Measurements from ENCODE around the gene DCN. TPM values are rescaled to one million over a fixed set of nuclear protein-coding genes. Genes with fewer than 3 reads are reported as not detected.

DCN gene
- total RNA-seq, 6 experiments from 2014 or later = 82.7 to 235 (median 164) TPM

- H3K4me3 ChIP-seq = no peak overlapping the region
- intact Hi-C loops (cut with DNase I) = no loop called here
- no peak for DNase-seq
- H3K27me3 ChIP-seq = no peaks in the 10 kb centered on the region
- ATAC-seq = no peak
- TF ChIP-seq CTCF (IDR thresholded peaks at IDR 0.05) = no peak
- TF ChIP-seq POLR2A (IDR thresholded peaks at IDR 0.05) = no peak
- no peaks in the 10 kb centered on the region for H3K4me1 ChIP-seq
- no peaks in the 10 kb centered on the region for H3K36me3 ChIP-seq
- no peaks in the 10 kb centered on the region for H3K9me3 ChIP-seq
- H3K27ac ChIP-seq = no peak overlapping the region
- 57% methylated on average over 1 of the region's 1 CpG for WGBS (ENCODE audit: insufficient coverage, low coverage, low lambda C conversion rate, missing lambda C conversion rate)
Observed at GRCh38 chr12:91224401-91224800, 41.8 kb upstream of the DCN start.

- Histone ChIP-seq H3K4me1 (no peaks in the 10 kb centered on the region), H3K4me3 (no peak overlapping the region), H3K27ac (no peak overlapping the region), H3K36me3 (no peaks in the 10 kb centered on the region), H3K27me3 (no peaks in the 10 kb centered on the region), H3K9me3 (no peaks in the 10 kb centered on the region)
- no peak for ATAC-seq
- intact Hi-C loops (cut with DNase I) = no loop called here
- DNase-seq = no peak
- 54% methylated on average over 3 of the region's 3 CpGs for WGBS (ENCODE audit: insufficient coverage, low coverage, low lambda C conversion rate, missing lambda C conversion rate)
- no peak for TF ChIP-seq CTCF (IDR thresholded peaks at IDR 0.05)
- TF ChIP-seq POLR2A (IDR thresholded peaks at IDR 0.05) = no peak
Observed at GRCh38 chr12:91222746-91223145, 40.1 kb upstream of the DCN start.

- Histone ChIP-seq H3K9me3 (no peaks in the 10 kb centered on the region), H3K4me3 (no peak overlapping the region), H3K36me3 (no peaks in the 10 kb centered on the region), H3K27me3 (no peaks in the 10 kb centered on the region), H3K27ac (no peak overlapping the region), H3K4me1 (no peaks in the 10 kb centered on the region)
- no peak for TF ChIP-seq POLR2A (IDR thresholded peaks at IDR 0.05)
- TF ChIP-seq CTCF (IDR thresholded peaks at IDR 0.05) = no peak
- intact Hi-C loops (cut with DNase I) = no loop called here
- ATAC-seq (no peak), DNase-seq (no peak)
- WGBS (ENCODE audit: insufficient coverage, low coverage, low lambda C conversion rate, missing lambda C conversion rate) = 27% methylated on average over 1 of the region's 1 CpG
Observed at GRCh38 chr12:91219919-91220318, 37.3 kb upstream of the DCN start.

- H3K4me3 ChIP-seq = no peak overlapping the region
- H3K9me3 ChIP-seq = no peaks in the 10 kb centered on the region
- ATAC-seq = no peak
- H3K4me1 ChIP-seq = no peaks in the 10 kb centered on the region
- no peaks in the 10 kb centered on the region for H3K36me3 ChIP-seq
- H3K27me3 ChIP-seq = no peaks in the 10 kb centered on the region
- intact Hi-C loops (cut with DNase I) = no loop called here
- no peak for DNase-seq
- no peak for TF ChIP-seq POLR2A (IDR thresholded peaks at IDR 0.05)
- TF ChIP-seq CTCF (IDR thresholded peaks at IDR 0.05) = no peak
- H3K27ac ChIP-seq = no peak overlapping the region
Observed at GRCh38 chr12:91219511-91219910, 36.9 kb upstream of the DCN start.

GRCh38 chr12:91216871-91217270 lies 34.3 kb upstream of the DCN start:
- no peak for ATAC-seq

More at GRCh38 chr12:91216871-91217270, 34.3 kb upstream of the DCN start:
- no peaks in the 10 kb centered on the region for H3K4me1 ChIP-seq
- WGBS (ENCODE audit: insufficient coverage, low coverage, low lambda C conversion rate, missing lambda C conversion rate) = 57% methylated on average over 2 of the region's 2 CpGs
- H3K4me3 ChIP-seq = no peak overlapping the region
- H3K36me3 ChIP-seq = no peaks in the 10 kb centered on the region
- intact Hi-C loops (cut with DNase I) = no loop called here
- H3K27ac ChIP-seq = no peak overlapping the region
- no peaks in the 10 kb centered on the region for H3K27me3 ChIP-seq
- TF ChIP-seq POLR2A (IDR thresholded peaks at IDR 0.05) = no peak
- no peak for TF ChIP-seq CTCF (IDR thresholded peaks at IDR 0.05)
- DNase-seq = no peak
- no peaks in the 10 kb centered on the region for H3K9me3 ChIP-seq

All from right lobe of liver (tissue), 6 donors.